Mesendoderm (in vitro differentiated cells): ENCODE results near the gene CKAP2.
A peak's percentile ranks its signal among the peaks of the same experiment; 100 is the strongest.
"Not testable (repeated sequence)": the region's sequence is repeated elsewhere in the genome, so short reads cannot be mapped to it uniquely, and the experiment has no call there.

Experiments
- DNase-seq: peaks from one replicate; pipeline ENCODE4 v3.0.0; 2013
- H2AK5ac ChIP-seq: 2 replicates; pipeline ENCODE4 v1.6.1; 2013; ENCODE audit warnings: low read length, inconsistent platforms
- H2BK120ac ChIP-seq: 2 replicates; pipeline ENCODE4 v1.6.1; 2013; ENCODE audit warnings: low read depth, mild to moderate bottlenecking, low read length, moderate library complexity, mixed read lengths
- H2BK15ac ChIP-seq: replicated peaks from 2 replicates; pipeline ENCODE4 v1.6.1; 2013; ENCODE audit warnings: low read depth, mild to moderate bottlenecking, moderate library complexity
- H2BK5ac ChIP-seq: 2 replicates; pipeline ENCODE4 v1.6.1; 2013; ENCODE audit warnings: low read length, inconsistent platforms
- H3K18ac ChIP-seq: 2 replicates; pipeline ENCODE4 v1.6.1; 2013; ENCODE audit warnings: mild to moderate bottlenecking, low read length, mixed read lengths
- H3K23ac ChIP-seq: one replicate; pipeline ENCODE4 v1.6.1; 2013; ENCODE audit warnings: low read length
- H3K27ac ChIP-seq: 2 replicates; pipeline ENCODE4 v1.5.1; 2013; ENCODE audit warnings: low read depth, mild to moderate bottlenecking, inconsistent platforms, low read length, moderate library complexity
- H3K27me3 ChIP-seq: 2 replicates; pipeline ENCODE4 v1.6.1; 2013; ENCODE audit warnings: low read length, control low read depth, mild to moderate bottlenecking, inconsistent platforms; ENCODE audit not compliant: insufficient read depth, poor library complexity
- H3K36me3 ChIP-seq: 2 replicates; pipeline ENCODE4 v1.6.1; 2013; ENCODE audit warnings: low read length, inconsistent platforms; ENCODE audit not compliant: control insufficient read depth, insufficient read depth
- H3K4ac ChIP-seq: one replicate; pipeline ENCODE4 v1.6.1; 2013; ENCODE audit warnings: low read depth, mild to moderate bottlenecking, low read length, moderate library complexity
- H3K4me1 ChIP-seq: 2 replicates; pipeline ENCODE4 v1.6.1; 2013; ENCODE audit warnings: low read depth, low read length, inconsistent platforms; ENCODE audit not compliant: control insufficient read depth
- H3K4me2 ChIP-seq: 2 replicates; pipeline ENCODE4 v1.6.1; 2013; ENCODE audit warnings: low read length
- H3K4me3 ChIP-seq: 2 replicates; pipeline ENCODE4 v1.5.1; 2013; ENCODE audit warnings: mild to moderate bottlenecking, low read length
- H3K56ac ChIP-seq: one replicate; pipeline ENCODE4 v1.6.1; 2013; ENCODE audit warnings: low read length
- H3K79me1 ChIP-seq: 2 replicates; pipeline ENCODE4 v1.6.1; 2013; ENCODE audit warnings: low read length, inconsistent platforms
- H3K79me2 ChIP-seq: 2 replicates; pipeline ENCODE4 v1.6.1; 2013; ENCODE audit warnings: mild to moderate bottlenecking, low read length; ENCODE audit not compliant: control insufficient read depth, insufficient read depth
- H3K9ac ChIP-seq: 2 replicates; pipeline ENCODE4 v1.6.1; 2013; ENCODE audit warnings: low read length, inconsistent platforms
- H4K5ac ChIP-seq: one replicate; pipeline ENCODE4 v1.6.1; 2013; ENCODE audit warnings: low read length
- H4K8ac ChIP-seq: one replicate; pipeline ENCODE4 v1.6.1; 2013; ENCODE audit warnings: low read depth, mild to moderate bottlenecking, control low read depth, low read length, moderate library complexity
- WGBS: extraction: QIAGEN DNeasy Blood & Tissue Kit; methylation state at CpG from one replicate; pipeline ENCODE4 v1.1.7; 2013; ENCODE audit warnings: low lambda C conversion rate, missing lambda C conversion rate; ENCODE audit not compliant: insufficient coverage; ENCODE audit errors: extremely low coverage; 5-methylcytosine and 5-hydroxymethylcytosine counted together

The CKAP2 gene

DNA sequence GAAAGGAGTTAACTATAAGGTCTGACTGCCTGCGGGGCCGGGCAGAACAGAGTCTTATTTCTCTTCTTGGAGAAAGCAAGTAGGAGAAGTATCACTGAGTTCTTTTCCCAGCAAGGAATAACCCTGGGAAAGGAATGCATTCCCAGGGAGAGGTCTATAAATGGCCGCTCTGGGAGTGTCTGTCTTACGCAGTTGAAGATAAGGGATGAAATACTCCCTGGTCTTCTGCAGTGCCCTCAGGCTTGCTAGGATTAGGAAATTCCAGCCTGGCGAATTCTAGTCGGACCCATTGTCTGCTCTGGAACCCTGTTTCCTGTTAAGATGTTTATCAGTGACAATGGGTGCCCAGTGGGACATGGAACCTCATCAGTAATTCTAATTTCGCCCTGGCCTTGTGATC lies 47.0 kb downstream of the CKAP2 start:
- peak; percentile 23 for DNase-seq

DNA sequence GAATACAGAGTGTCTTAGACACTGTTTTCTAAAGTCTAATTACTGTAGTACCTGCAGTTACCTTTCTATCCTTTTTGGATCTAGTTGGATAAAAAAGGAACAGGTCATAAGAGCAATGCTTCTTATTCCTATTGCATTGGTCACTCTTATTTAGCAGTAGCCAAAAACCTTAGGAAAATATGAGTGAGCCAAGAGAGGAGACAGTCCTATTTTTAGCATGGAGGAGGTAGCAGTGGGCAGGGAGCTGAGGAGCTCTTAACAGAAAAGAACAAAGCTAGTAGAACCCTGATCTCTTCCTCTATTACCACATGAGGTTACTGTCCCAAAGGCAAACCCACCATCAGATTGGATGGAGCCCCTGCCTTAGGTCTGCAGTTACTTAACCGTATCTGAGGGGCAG lies 50.6 kb downstream of the CKAP2 start:
- not testable (repeated sequence) for H2AK5ac ChIP-seq, H3K4ac ChIP-seq, H3K4me1 ChIP-seq, H3K79me1 ChIP-seq, H2BK5ac ChIP-seq, H3K56ac ChIP-seq, H3K27me3 ChIP-seq, H3K18ac ChIP-seq, DNase-seq, H4K5ac ChIP-seq, H3K27ac ChIP-seq, H3K9ac ChIP-seq, H4K8ac ChIP-seq, H3K36me3 ChIP-seq, H3K23ac ChIP-seq, H2BK120ac ChIP-seq, H3K4me3 ChIP-seq, H2BK15ac ChIP-seq, H3K4me2 ChIP-seq, H3K79me2 ChIP-seq
- WGBS: no CpG with 5 or more reads among the region's 1 CpG

More for the DNA sequence above, 47.0 kb downstream of the CKAP2 start:
- not testable (repeated sequence) for H3K56ac ChIP-seq, H3K36me3 ChIP-seq, H3K9ac ChIP-seq, H4K8ac ChIP-seq, H3K4me2 ChIP-seq, H3K79me1 ChIP-seq, H2BK15ac ChIP-seq, H3K79me2 ChIP-seq, H3K4me1 ChIP-seq, H4K5ac ChIP-seq, H3K4me3 ChIP-seq, H2BK5ac ChIP-seq, H2AK5ac ChIP-seq, H3K23ac ChIP-seq, H3K27ac ChIP-seq, H3K4ac ChIP-seq, H3K18ac ChIP-seq, H3K27me3 ChIP-seq, H2BK120ac ChIP-seq
- no CpG with 5 or more reads among the region's 7 CpGs for WGBS

DNA sequence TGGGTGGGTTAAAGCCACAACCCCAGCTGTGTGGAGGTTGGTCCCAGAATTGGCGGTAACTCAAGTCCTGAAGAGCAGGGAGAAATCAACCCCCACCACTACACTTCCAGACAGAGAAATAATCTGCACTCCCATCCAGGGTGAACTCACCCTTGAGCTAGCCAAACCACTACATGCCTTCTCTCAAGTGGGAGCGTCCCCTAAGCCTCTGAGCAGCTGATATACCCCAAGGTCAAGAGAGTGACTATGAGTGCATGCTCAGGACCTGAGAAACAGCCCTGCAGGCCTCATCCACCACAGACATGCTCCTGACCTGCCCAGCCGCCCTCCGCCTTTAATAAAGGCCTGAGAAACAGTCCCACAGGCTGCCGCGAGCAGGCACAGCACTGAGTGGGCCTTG lies 54.3 kb downstream of the CKAP2 start:
- H3K79me1 ChIP-seq, H3K36me3 ChIP-seq, H3K56ac ChIP-seq, H4K5ac ChIP-seq, H2BK5ac ChIP-seq, H2BK15ac ChIP-seq, H3K23ac ChIP-seq, H3K4me1 ChIP-seq, H2AK5ac ChIP-seq, H3K9ac ChIP-seq, H3K4ac ChIP-seq, H3K4me3 ChIP-seq, H4K8ac ChIP-seq, H3K18ac ChIP-seq, H3K27ac ChIP-seq, DNase-seq, H3K79me2 ChIP-seq, H3K27me3 ChIP-seq, H2BK120ac ChIP-seq, H3K4me2 ChIP-seq: not testable (repeated sequence)
- no CpG with 5 or more reads among the region's 6 CpGs for WGBS

DNA sequence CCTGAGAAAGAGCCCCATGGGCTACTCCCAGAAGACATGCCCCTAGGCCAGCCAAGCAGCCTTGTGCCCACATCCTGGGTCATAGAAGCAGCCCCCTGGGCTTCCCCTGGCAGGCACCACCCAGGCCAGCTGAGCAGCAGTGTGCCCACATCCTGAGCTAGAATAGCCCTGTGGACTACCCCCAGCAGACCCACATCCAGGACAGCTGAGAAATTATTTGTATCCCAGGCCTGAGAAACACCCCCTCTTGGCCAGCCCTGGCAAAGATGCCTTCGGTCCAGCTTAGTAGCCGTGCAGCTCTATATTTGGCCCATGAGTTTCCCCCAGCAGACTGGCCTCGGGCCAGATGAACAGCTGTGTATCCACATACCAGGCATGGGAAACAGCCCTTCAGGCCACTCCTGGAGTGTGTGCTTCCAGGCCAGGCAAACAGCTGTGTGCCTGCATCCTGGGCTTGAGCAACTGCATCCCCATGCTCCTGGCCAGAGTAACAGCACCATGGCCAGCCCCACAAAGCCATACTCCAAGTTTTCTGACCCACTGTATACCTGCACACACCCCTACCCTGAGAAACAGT lies 55.0 kb downstream of the CKAP2 start:
- H3K56ac ChIP-seq, H3K27me3 ChIP-seq, DNase-seq, H3K18ac ChIP-seq, H2BK5ac ChIP-seq, H3K79me2 ChIP-seq, H4K5ac ChIP-seq, H3K36me3 ChIP-seq, H2BK15ac ChIP-seq, H2AK5ac ChIP-seq, H3K4me2 ChIP-seq, H2BK120ac ChIP-seq, H3K9ac ChIP-seq, H3K4ac ChIP-seq, H4K8ac ChIP-seq, H3K4me1 ChIP-seq, H3K79me1 ChIP-seq, H3K4me3 ChIP-seq, H3K27ac ChIP-seq, H3K23ac ChIP-seq: not testable (repeated sequence)
- WGBS: no CpG with 5 or more reads among the region's 3 CpGs

DNA sequence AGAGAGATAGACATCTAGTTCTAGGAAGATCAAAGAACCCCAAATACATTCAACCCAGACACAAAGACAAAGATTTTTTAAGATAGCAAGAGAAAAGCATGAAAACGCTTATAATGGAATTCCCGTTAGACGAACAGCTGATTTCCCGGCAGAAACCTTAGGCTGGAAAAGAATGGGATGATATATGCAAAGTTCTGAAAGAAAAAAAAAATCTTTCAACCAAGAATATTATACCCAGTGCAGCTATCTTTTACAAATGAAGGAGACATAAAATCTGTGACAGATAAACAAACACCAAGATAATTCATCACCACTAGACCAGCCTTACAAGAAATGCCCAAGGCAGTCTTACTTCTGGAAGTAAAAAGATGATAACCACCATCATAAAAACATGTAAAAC lies 56.3 kb downstream of the CKAP2 start:
- H2BK5ac ChIP-seq: not testable (repeated sequence)

DNA sequence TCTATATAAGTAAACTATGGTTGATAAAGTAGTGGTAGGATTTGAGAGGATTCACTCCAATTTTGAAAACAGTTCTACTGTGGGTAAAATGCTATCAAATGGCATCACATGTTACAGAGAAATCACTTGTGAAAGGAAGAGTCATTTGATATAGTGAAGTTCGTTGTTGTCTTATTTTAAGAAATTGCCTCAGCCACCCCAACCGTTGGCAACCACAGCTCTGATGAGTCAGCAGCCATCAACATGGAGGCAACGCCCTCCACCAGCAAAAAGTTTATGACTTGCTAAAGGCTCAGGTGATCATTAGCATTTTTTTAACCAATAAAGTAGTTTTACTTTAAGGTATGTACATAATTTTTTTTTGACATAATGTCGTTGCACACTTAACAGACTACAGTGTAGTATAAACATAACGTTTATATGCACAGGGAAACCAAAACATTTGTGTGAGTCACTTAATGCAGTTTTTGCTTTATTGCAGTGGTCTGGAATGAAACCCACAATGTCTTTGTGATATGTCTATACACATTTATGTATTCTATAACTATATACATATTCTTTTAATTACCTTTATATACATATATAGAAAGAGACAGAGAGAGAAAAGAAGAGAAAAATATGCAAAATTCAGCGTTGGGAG lies 58.8 kb downstream of the CKAP2 start:
- H3K18ac ChIP-seq, H3K4me2 ChIP-seq, H3K27me3 ChIP-seq, H4K8ac ChIP-seq, H3K36me3 ChIP-seq, H3K56ac ChIP-seq, H3K4me3 ChIP-seq, H3K9ac ChIP-seq, H3K79me1 ChIP-seq, H2AK5ac ChIP-seq, H2BK5ac ChIP-seq, H2BK120ac ChIP-seq, H3K4me1 ChIP-seq, H3K23ac ChIP-seq, H3K4ac ChIP-seq, H2BK15ac ChIP-seq, H4K5ac ChIP-seq, H3K27ac ChIP-seq, H3K79me2 ChIP-seq, DNase-seq: not testable (repeated sequence)
- no CpG with 5 or more reads among the region's 6 CpGs for WGBS

More for the DNA sequence above, 56.3 kb downstream of the CKAP2 start:
- not testable (repeated sequence) for H3K4me2 ChIP-seq, DNase-seq, H2AK5ac ChIP-seq, H2BK15ac ChIP-seq, H3K79me2 ChIP-seq, H3K4ac ChIP-seq, H3K27ac ChIP-seq, H3K56ac ChIP-seq, H3K4me1 ChIP-seq, H3K79me1 ChIP-seq, H4K8ac ChIP-seq, H3K18ac ChIP-seq, H3K36me3 ChIP-seq, H4K5ac ChIP-seq, H3K9ac ChIP-seq, H2BK120ac ChIP-seq, H3K27me3 ChIP-seq, H3K23ac ChIP-seq, H3K4me3 ChIP-seq
- WGBS: no CpG with 5 or more reads among the region's 4 CpGs
